Activated CD8-positive, alpha-beta T cell treated with anti-CD3 and anti-CD28 coated beads for 36 hours (primary cell): ENCODE measurements around the gene SLIT1. TPM values are rescaled to one million over a fixed set of nuclear protein-coding genes. Genes with fewer than 3 reads are reported as not detected.
A peak's percentile ranks its signal among the peaks of the same experiment; 100 is the strongest.
"Not testable (repeated sequence)": the region's sequence is repeated elsewhere in the genome, so short reads cannot be mapped to it uniquely, and the experiment has no call there.

Experiments used
- ATAC-seq: fragments of 200-7000 bp; cut with Tn5 transposase; one replicate; pipeline ENCODE4 v1.10.0; 2021; ENCODE audit warnings: mild to moderate bottlenecking, moderate library complexity
- CTCF ChIA-PET: fragments of 350-600 bp; sonication (Branson Sonifier 250); formaldehyde crosslinking; loops from one replicate; lab custom pipeline; 2021; ENCODE audit warnings: antibody characterized with exemption; lab: Charles Lee
- POLR2A ChIA-PET: fragments of 350-600 bp; sonication (Branson Sonifier 250); formaldehyde crosslinking; loops from one replicate; lab custom pipeline; 2021; ENCODE audit warnings: antibody characterized with exemption; lab: Charles Lee
- DNase-seq: peaks from one replicate; pipeline ENCODE4 v3.0.0-alpha.2; 2020
- H3K27ac Mint-ChIP-seq: one replicate; pipeline ENCODE4 v1.8.0; 2021; ENCODE audit warnings: mild to moderate bottlenecking, mixed read lengths
- H3K27me3 Mint-ChIP-seq: one replicate; pipeline ENCODE4 v1.8.0; 2021; ENCODE audit warnings: mixed read lengths
- H3K36me3 Mint-ChIP-seq: one replicate; pipeline ENCODE4 v1.8.0; 2021; ENCODE audit warnings: low read depth, mixed read lengths
- H3K4me1 Mint-ChIP-seq: one replicate; pipeline ENCODE4 v1.8.0; 2021; ENCODE audit warnings: low read depth, mixed read lengths
- H3K4me3 Mint-ChIP-seq: one replicate; pipeline ENCODE4 v1.8.0; 2021; ENCODE audit warnings: mild to moderate bottlenecking, moderate library complexity, mixed read lengths
- H3K9me3 Mint-ChIP-seq: one replicate; pipeline ENCODE4 v1.8.0; 2021; ENCODE audit warnings: mixed read lengths
- intact Hi-C: fragments of 100-400 bp; cut with micrococcal nuclease; formaldehyde crosslinking; loops from one replicate; pipeline ENCODE4 v1.10.0; 2022
- total RNA-seq, 2 experiments: library from RNA; stranded (reverse); gene quantifications; one replicate each; pipeline ENCODE4 v1.2.3, GENCODE V29; 2021
- TF ChIP-seq, protein P1 (sequence below): fragments of 200-600 bp; IDR thresholded peaks from one replicate; pipeline ENCODE4 v1.8.0; 2022; ENCODE audit warnings: antibody characterized with exemption, mild to moderate bottlenecking

Gene SLIT1
- total RNA-seq, 2 experiments from 2014 or later, result 0.34 to 1.2 TPM

DNA sequence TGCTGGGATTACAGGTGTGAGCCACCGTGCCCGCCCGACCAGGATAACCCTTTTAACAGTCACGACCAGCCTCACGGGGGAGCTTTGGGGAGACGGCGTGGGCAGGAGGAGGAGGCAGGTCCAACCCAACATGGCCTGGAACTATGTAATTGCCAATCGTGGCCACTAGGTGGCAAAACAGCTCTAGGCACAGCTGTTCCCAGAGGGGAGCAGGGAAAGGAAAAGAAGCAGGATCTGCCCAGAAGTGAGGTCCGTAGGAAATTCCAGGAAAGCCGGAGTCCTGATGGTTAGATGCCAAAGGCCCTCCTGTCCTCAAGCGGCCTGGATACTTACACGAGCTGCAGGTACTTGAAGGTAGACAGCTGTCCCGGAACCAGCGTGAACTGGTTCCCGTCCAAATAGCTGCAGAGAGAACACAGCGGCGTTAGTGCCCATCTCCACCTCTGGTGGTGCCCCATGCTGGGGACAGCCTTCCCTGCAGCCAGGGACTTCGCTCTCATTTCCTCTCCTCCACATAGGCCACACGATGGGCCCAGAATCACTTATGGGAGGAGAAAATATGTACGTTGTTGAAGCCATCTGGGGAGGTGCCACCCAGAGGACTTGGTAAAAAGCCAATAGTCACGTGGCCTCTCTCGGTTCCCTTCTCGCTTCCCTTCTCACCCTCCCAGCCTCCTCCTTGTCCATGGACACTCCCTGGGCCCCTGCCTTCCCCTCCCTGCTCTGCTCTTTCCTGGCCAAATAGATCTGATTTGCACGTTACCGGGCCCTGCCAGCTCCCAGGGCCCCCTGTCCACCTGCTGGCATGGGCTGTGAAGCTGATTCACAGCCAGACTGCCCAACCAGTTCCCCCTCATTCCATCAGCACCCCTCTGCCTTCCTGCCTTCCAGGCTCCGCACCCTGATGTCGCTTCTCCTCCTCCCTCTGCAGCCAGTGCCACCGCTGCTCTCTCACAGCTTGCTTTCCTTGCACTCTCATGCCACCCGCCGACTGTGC is 148.1 kb downstream of the SLIT1 start:
- DNase-seq (peak; percentile 85), ATAC-seq (peak; percentile 98)
- no peak overlapping the region for H3K27ac Mint-ChIP-seq
- intact Hi-C loops, result loop anchor here (10.0 kb wide), 1 partner anchor 203 kb away; the partner anchor contains the start of gene LCOR
- H3K4me1 Mint-ChIP-seq, result peaks cover 9% of the 10 kb centered on the region
- CTCF ChIA-PET, result interaction anchor here (0.6 to 7.6 kb wide), 77 partner anchors 9 to 620 kb away, joined by 3 to 125 read pairs (median 4); no protein-coding TSS in a partner anchor
- POLR2A ChIA-PET, result no interaction called here
- H3K36me3 Mint-ChIP-seq, result no peaks in the 10 kb centered on the region
- H3K9me3 Mint-ChIP-seq, result no peaks in the 10 kb centered on the region
- H3K4me3 Mint-ChIP-seq, result peak overlapping the region; percentile 46
- TF ChIP-seq, protein P1, sequence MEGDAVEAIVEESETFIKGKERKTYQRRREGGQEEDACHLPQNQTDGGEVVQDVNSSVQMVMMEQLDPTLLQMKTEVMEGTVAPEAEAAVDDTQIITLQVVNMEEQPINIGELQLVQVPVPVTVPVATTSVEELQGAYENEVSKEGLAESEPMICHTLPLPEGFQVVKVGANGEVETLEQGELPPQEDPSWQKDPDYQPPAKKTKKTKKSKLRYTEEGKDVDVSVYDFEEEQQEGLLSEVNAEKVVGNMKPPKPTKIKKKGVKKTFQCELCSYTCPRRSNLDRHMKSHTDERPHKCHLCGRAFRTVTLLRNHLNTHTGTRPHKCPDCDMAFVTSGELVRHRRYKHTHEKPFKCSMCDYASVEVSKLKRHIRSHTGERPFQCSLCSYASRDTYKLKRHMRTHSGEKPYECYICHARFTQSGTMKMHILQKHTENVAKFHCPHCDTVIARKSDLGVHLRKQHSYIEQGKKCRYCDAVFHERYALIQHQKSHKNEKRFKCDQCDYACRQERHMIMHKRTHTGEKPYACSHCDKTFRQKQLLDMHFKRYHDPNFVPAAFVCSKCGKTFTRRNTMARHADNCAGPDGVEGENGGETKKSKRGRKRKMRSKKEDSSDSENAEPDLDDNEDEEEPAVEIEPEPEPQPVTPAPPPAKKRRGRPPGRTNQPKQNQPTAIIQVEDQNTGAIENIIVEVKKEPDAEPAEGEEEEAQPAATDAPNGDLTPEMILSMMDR, result peak; percentile 97
- peaks cover 8% of the 10 kb centered on the region for H3K27me3 Mint-ChIP-seq

DNA sequence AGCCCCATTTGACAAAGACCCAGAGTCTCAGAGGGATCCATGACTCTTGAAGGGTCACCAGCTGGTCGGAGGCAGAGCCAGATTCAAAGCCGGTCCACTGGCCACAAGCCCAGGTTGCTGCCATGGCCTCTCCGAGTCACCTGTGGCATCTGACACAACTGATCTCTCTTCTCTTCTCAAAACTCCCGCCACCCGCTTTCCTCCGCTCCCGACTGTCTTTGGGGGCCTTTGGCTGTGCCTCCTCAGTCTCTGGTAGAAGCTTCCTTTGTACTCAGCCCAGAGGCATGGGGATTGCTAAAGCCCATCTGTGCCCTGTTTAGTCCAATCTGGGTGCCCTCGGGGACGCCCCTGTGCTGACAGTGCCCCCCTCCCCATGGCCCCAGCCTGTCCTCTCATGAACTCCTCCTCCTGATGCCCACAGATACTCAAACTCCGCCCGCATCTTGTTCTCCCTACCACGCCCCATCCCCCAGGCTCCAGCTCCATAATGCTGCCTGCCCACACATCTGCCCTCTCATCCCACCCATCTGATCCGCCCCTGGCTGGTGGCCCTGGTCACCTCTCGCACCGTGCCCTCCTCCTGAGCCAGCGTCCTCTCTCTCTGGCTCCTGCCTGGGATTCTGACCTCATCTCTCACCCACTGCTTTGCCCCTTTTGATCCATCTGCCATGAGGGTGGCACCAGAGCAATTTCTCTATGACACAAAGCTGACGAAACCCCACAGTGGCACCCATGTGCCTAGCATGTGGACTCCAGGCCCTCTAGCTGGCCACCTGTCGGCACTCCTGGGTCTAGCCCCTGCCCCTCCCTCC is 150.6 kb downstream of the SLIT1 start:
- no peak overlapping the region for H3K4me3 Mint-ChIP-seq
- CTCF ChIA-PET, result interaction anchor here (0.8 to 7.6 kb wide), 5 partner anchors 9 to 395 kb away, joined by 3 to 125 read pairs (median 37); no protein-coding TSS in a partner anchor
- DNase-seq, result no peak
- H3K4me1 Mint-ChIP-seq, result peaks cover 9% of the 10 kb centered on the region
- TF ChIP-seq, protein P1, result no peak
- intact Hi-C loops, result loop anchor here (10.0 kb wide), 1 partner anchor 200 kb away; the partner anchor contains the start of gene LCOR
- H3K27ac Mint-ChIP-seq, result no peak overlapping the region
- ATAC-seq, result no peak
- POLR2A ChIA-PET, result no interaction called here
- peaks cover 8% of the 10 kb centered on the region for H3K27me3 Mint-ChIP-seq
- no peaks in the 10 kb centered on the region for H3K36me3 Mint-ChIP-seq
- no peaks in the 10 kb centered on the region for H3K9me3 Mint-ChIP-seq

DNA sequence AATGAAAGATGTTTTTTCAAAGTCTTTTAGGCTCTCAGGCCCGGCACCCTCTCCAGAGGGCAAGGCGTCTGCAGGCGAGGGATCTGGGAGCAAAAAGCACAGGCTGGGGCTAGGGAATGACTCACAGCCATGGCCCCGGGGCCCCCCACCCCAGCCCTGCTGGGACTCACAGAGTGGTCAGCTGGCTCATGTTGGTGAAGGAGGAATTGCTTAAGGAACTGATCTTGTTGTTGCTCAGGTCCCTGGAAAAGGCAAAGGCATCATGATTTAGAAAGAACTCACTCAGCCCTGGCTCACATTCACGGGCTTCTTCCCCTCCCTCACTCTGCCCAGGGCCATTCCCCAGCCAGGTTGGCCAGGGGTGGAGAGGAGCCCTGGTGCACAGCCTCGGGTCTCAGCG is 151.5 kb downstream of the SLIT1 start:
- no peak for ATAC-seq
- Mint-ChIP-seq H3K27me3 (peaks cover 8% of the 10 kb centered on the region), H3K4me3 (no peak overlapping the region), H3K4me1 (peaks cover 9% of the 10 kb centered on the region), H3K36me3 (no peaks in the 10 kb centered on the region), H3K9me3 (no peaks in the 10 kb centered on the region), H3K27ac (no peak overlapping the region)
- DNase-seq, result no peak
- CTCF ChIA-PET, result interaction anchor here (1.1 to 7.6 kb wide), 2 partner anchors 8 to 394 kb away, joined by 3 to 125 read pairs; no protein-coding TSS in a partner anchor
- TF ChIP-seq, protein P1, result no peak
- intact Hi-C loops, result loop anchor here (10.0 kb wide), 1 partner anchor 200 kb away; the partner anchor contains the start of gene LCOR
- POLR2A ChIA-PET, result no interaction called here

DNA sequence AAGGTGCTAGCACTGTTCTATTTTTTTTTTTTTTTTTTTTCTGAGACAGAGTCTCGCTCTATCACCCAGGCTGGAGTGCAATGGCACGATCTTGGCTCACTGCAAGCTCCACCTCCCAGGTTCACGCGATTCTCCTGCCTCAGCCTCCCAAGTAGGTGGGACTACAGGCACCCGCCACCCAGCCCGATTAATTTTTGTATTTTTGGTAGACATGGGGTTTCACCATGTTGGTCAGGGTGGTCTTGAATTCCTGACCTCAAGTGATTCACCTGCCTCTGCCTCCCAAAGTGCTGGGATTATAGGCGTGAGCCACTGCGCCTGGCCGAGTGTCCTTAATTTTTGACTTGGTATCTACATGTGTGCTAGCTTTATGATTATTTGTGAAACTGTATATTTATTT is 151.9 kb downstream of the SLIT1 start:
- H3K27ac Mint-ChIP-seq, DNase-seq, H3K4me3 Mint-ChIP-seq, H3K36me3 Mint-ChIP-seq, H3K27me3 Mint-ChIP-seq, ATAC-seq, H3K4me1 Mint-ChIP-seq, POLR2A ChIA-PET, H3K9me3 Mint-ChIP-seq: not testable (repeated sequence)
- CTCF ChIA-PET, result interaction anchor here (1.1 to 7.6 kb wide), 2 partner anchors 8 to 393 kb away, joined by 3 to 125 read pairs; no protein-coding TSS in a partner anchor
- intact Hi-C loops, result loop anchor here (10.0 kb wide), 1 partner anchor 199 kb away; the partner anchor contains the start of gene LCOR

DNA sequence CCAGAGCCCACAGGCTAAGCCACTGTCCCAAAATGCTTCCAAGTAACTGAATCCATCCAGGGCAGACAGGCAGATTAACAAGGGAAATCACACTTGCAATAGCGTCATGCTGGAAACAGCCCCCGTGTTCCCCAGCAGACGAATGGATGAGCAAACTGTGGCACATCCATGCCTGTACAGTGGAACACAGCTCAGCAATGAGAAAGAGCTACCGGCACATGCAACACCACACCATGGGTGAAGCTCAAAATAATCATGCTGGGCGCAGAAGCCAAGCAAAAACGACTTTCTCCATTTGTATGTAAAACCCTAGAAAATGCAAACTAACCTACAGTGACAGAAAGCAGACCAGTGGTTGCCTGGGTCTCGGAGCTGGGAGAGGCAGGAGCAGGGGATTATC is 153.1 kb downstream of the SLIT1 start:
- H3K27ac Mint-ChIP-seq, result no peak overlapping the region
- ChIA-PET CTCF (interaction anchor here (0.6 to 7.6 kb wide), 4 partner anchors 6 to 178 kb away, joined by 3 to 125 read pairs (median 4); no protein-coding TSS in a partner anchor), POLR2A (no interaction called here)
- peaks cover 9% of the 10 kb centered on the region for H3K27me3 Mint-ChIP-seq
- no peak for ATAC-seq
- no peak for DNase-seq
- H3K4me1 Mint-ChIP-seq, result peaks cover 8% of the 10 kb centered on the region
- intact Hi-C loops, result loop anchor here (10.0 kb wide), 1 partner anchor 198 kb away; the partner anchor contains the start of gene LCOR
- H3K36me3 Mint-ChIP-seq, result no peaks in the 10 kb centered on the region
- H3K4me3 Mint-ChIP-seq, result no peak overlapping the region
- no peaks in the 10 kb centered on the region for H3K9me3 Mint-ChIP-seq
- TF ChIP-seq, protein P1, result no peak
